PC-9 (cell line): ENCODE measurements around the gene HHEX. TPM values are rescaled to one million over a fixed set of nuclear protein-coding genes. Genes with fewer than 3 reads are reported as not detected.

Source experiments
- BruUV-seq: library from RNA; stranded (reverse); fragments of 400-500 nt; replicated peaks from 2 replicates; lab custom pipeline; 2021; lab: Mats Ljungman, UMichigan
- CTCF ChIA-PET: fragments of 300-600 bp; sonication (Branson Sonifier 250); formaldehyde crosslinking; loops from one replicate; lab custom pipeline; 2022; ENCODE audit warnings: antibody characterized with exemption; lab: Charles Lee
- POLR2A ChIA-PET: fragments of 300-600 bp; sonication (Branson Sonifier 250); formaldehyde crosslinking; loops from one replicate; lab custom pipeline; 2022; ENCODE audit warnings: antibody characterized with exemption; ENCODE audit not compliant: unreplicated experiment; lab: Charles Lee
- DNase-seq, 2 experiments: peaks; one replicate each; pipeline versions ENCODE4 v3.0.0 to v3.0.0-alpha.2; 2015 to 2022; ENCODE audit warnings: mixed read lengths in 1 of 2
- H2AFZ ChIP-seq: fragments of 200-600 bp; sonication (generic); 2 replicates; pipeline ENCODE4 v1.8.1; 2017; ENCODE audit warnings: antibody characterized with exemption
- H3F3A ChIP-seq: fragments of 200-600 bp; sonication (generic); 2 replicates; pipeline ENCODE4 v1.8.1; 2017; ENCODE audit warnings: antibody characterized with exemption, mild to moderate bottlenecking, low read depth; ENCODE audit not compliant: insufficient read depth
- H3K27ac ChIP-seq: fragments of 200-600 bp; sonication (generic); 2 replicates; pipeline ENCODE4 v1.6.1; 2016; ENCODE audit warnings: mixed run types
- H3K27me3 ChIP-seq: fragments of 200-600 bp; sonication (generic); 2 replicates; pipeline ENCODE4 v1.6.1; 2016; ENCODE audit warnings: low read depth, mixed run types; ENCODE audit not compliant: insufficient read depth
- H3K36me3 ChIP-seq: fragments of 200-600 bp; sonication (generic); 2 replicates; pipeline ENCODE4 v1.6.1; 2016; ENCODE audit warnings: low read depth, mixed run types
- H3K4me1 ChIP-seq: fragments of 200-600 bp; sonication (generic); replicated peaks from 2 replicates; pipeline ENCODE4 v1.6.1; 2016; ENCODE audit warnings: mixed run types; ENCODE audit not compliant: insufficient read depth
- H3K4me2 ChIP-seq: fragments of 200-600 bp; sonication (generic); 2 replicates; pipeline ENCODE4 v1.6.1; 2017; ENCODE audit warnings: mixed run types
- H3K4me3 ChIP-seq: fragments of 200-600 bp; sonication (generic); 2 replicates; pipeline ENCODE4 v1.6.1; 2016; ENCODE audit warnings: mixed run types
- H3K79me2 ChIP-seq: fragments of 200-600 bp; sonication (generic); 2 replicates; pipeline ENCODE4 v1.6.1; 2017; ENCODE audit warnings: low read depth, mixed run types
- H3K9me2 ChIP-seq: fragments of 200-600 bp; sonication (generic); 2 replicates; pipeline ENCODE4 v1.8.1; 2017; ENCODE audit warnings: mild to moderate bottlenecking; ENCODE audit not compliant: insufficient read depth
- H3K9me3 ChIP-seq: fragments of 200-600 bp; sonication (generic); 2 replicates; pipeline ENCODE4 v1.8.1; 2016; ENCODE audit warnings: low read depth; ENCODE audit not compliant: insufficient read depth
- H4K20me1 ChIP-seq: fragments of 200-600 bp; sonication (generic); 2 replicates; pipeline ENCODE4 v1.8.1; 2017; ENCODE audit not compliant: insufficient read depth
- CTCF ChIP-seq: fragments of 200-600 bp; sonication (generic); conservative IDR thresholded peaks from 2 replicates; pipeline ENCODE4 v1.6.1; 2017; ENCODE audit warnings: mixed run types, antibody characterized with exemption, mild to moderate bottlenecking, moderate library complexity
- EZH2 ChIP-seq: fragments of 200-600 bp; sonication (generic); IDR thresholded peaks from 2 replicates; pipeline ENCODE4 v1.8.0; 2017; ENCODE audit warnings: antibody characterized with exemption, low read depth
- intact Hi-C: fragments of 100-400 bp; cut with micrococcal nuclease; formaldehyde crosslinking; loops from one replicate; pipeline ENCODE4 v1.10.0; 2022; ENCODE audit not compliant: unreplicated experiment
- total RNA-seq: library from RNA; stranded (reverse); gene quantifications from 2 replicates; pipeline ENCODE4 v1.2.3, GENCODE V29; 2021

Gene HHEX
- total RNA-seq, 1 experiment from 2014 or later = 7.8 TPM

GRCh38 chr10:92688927-92689662, 660 bp upstream of the HHEX start:
- no peaks in the 10 kb centered on the region for H3F3A ChIP-seq
- no peak overlapping the region for H3K27ac ChIP-seq
- H3K9me2 ChIP-seq = no peaks in the 10 kb centered on the region
- DNase-seq = no peak
- no peaks in the 10 kb centered on the region for H4K20me1 ChIP-seq
- CTCF ChIA-PET = interaction anchor here (1.3 kb wide), 1 partner anchor 159 kb away, joined by 4 read pairs; the partner anchor contains the start of gene EXOC6
- peak overlapping the region; percentile 33; the same call in 1 of the 2 replicates for H3K4me3 ChIP-seq
- peaks cover 9% of the 10 kb centered on the region; the same call in 1 of the 2 replicates for H3K4me1 ChIP-seq
- no peaks in the 10 kb centered on the region for H3K9me3 ChIP-seq
- peaks cover 8% of the 10 kb centered on the region for H3K79me2 ChIP-seq
- peak overlapping the region; percentile 60 for H3K4me2 ChIP-seq
- H3K36me3 ChIP-seq = no peaks in the 10 kb centered on the region
- H2AFZ ChIP-seq = 0 out of 2 replicates have a peak overlapping the region, but pooled peaks have one; percentile 52
- TSS peak; percentile 51 for BruUV-seq
- POLR2A ChIA-PET = interaction anchor here (0.5 to 0.6 kb wide), 4 partner anchors 98 to 1450 kb away, joined by 4 to 12 read pairs (median 5); no protein-coding TSS in a partner anchor
- intact Hi-C loops = no loop called here
- no peaks in the 10 kb centered on the region for H3K27me3 ChIP-seq
- TF ChIP-seq EZH2 (no peak), CTCF (no peak)

GRCh38 chr10:92690211-92690914, 608 bp downstream of the HHEX start:
- no peaks in the 10 kb centered on the region for H3F3A ChIP-seq
- no peaks in the 10 kb centered on the region for H3K9me3 ChIP-seq
- ChIA-PET POLR2A (interaction anchor here (0.7 kb wide), 1 partner anchor 158 kb away, joined by 3 read pairs; the partner anchor contains the start of gene EXOC6), CTCF (interaction anchor here (1.3 kb wide), 1 partner anchor 158 kb away, joined by 4 read pairs; the partner anchor contains the start of gene EXOC6)
- no peaks in the 10 kb centered on the region for H3K9me2 ChIP-seq
- TF ChIP-seq CTCF (no peak), EZH2 (no peak)
- peak overlapping the region; percentile 97 for H2AFZ ChIP-seq
- H3K4me2 ChIP-seq = peak overlapping the region; percentile 79
- H3K27ac ChIP-seq = no peak overlapping the region
- DNase-seq = peak; percentile 53 to 64
- no peaks in the 10 kb centered on the region for H3K36me3 ChIP-seq
- H3K4me3 ChIP-seq = peak overlapping the region; percentile 83
- H3K4me1 ChIP-seq = peaks cover 9% of the 10 kb centered on the region; the same call in 1 of the 2 replicates
- intact Hi-C loops = loop anchor here (5.0 kb wide), 1 partner anchor 152 kb away; no protein-coding TSS in a partner anchor
- H3K79me2 ChIP-seq = peaks cover 8% of the 10 kb centered on the region
- BruUV-seq = no TSS peak
- H4K20me1 ChIP-seq = no peaks in the 10 kb centered on the region
- H3K27me3 ChIP-seq = no peaks in the 10 kb centered on the region

GRCh38 chr10:92690915-92691590, 1.3 kb downstream of the HHEX start:
- intact Hi-C loops = loop anchor here (5.0 kb wide), 1 partner anchor 151 kb away; no protein-coding TSS in a partner anchor
- peak overlapping the region; percentile 97 for H2AFZ ChIP-seq
- H3K36me3 ChIP-seq = no peaks in the 10 kb centered on the region
- peak overlapping the region; percentile 79 for H3K4me2 ChIP-seq
- no peaks in the 10 kb centered on the region for H3K9me2 ChIP-seq
- ChIA-PET POLR2A (interaction anchor here (0.7 kb wide), 2 partner anchors 31 to 157 kb away, joined by 3 read pairs; partner anchors contain the start of gene EXOC6), CTCF (interaction anchor here (1.3 kb wide), 1 partner anchor 157 kb away, joined by 4 read pairs; the partner anchor contains the start of gene EXOC6)
- H3F3A ChIP-seq = no peaks in the 10 kb centered on the region
- no peak overlapping the region for H3K27ac ChIP-seq
- H3K27me3 ChIP-seq = no peaks in the 10 kb centered on the region
- H3K79me2 ChIP-seq = peaks cover 8% of the 10 kb centered on the region
- BruUV-seq = TSS peak; percentile 63
- H3K9me3 ChIP-seq = no peaks in the 10 kb centered on the region
- no peak for TF ChIP-seq CTCF
- no peak for TF ChIP-seq EZH2
- H3K4me3 ChIP-seq = peak overlapping the region; percentile 83
- no peaks in the 10 kb centered on the region for H4K20me1 ChIP-seq
- peaks cover 9% of the 10 kb centered on the region; the same call in 1 of the 2 replicates for H3K4me1 ChIP-seq
- no peak for DNase-seq
